Measurements from ENCODE around the gene RNF138. TPM values are rescaled to one million over a fixed set of nuclear protein-coding genes. Genes with fewer than 3 reads are reported as not detected.

RNF138 gene
- total RNA-seq, 4 donors from 2014 or later, result 9.6 to 27.6 (median 17.9) TPM

DNA sequence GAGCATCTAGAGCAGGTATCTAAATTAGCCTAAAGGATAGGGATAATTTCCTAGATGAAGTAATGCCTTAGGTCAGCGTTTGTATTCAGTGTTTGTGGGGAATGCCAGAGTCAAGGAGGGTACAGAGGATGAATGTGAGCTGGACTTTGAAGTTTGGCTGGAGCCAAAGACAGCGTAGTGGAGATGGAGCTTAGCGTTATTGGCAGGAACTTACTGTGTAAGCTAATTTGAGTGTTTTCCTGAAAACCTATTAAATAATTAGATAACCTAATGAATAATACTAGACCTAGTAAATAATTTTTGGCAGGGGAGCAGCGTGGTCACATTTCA is 4.2 kb downstream of the RNF138 start:
- Histone ChIP-seq H3K27me3 (no peaks in the 10 kb centered on the region), H3K27ac (no peak overlapping the region), H3K36me3 (peaks cover 0 to 7% of the 10 kb centered on the region in 2 donors), H3K9me3 (no peaks in the 10 kb centered on the region), H3K4me1 (peaks cover 0 to 73% (median 4%) of the 10 kb centered on the region in 3 donors), H3K4me3 (no peak overlapping the region)
- TF ChIP-seq POLR2AphosphoS5 (IDR thresholded peaks at IDR 0.05) (no peak), POLR2A (IDR thresholded peaks at IDR 0.05) (no peak), EP300 (IDR thresholded peaks at IDR 0.05) (no peak)
- TF ChIP-seq, protein P1, sequence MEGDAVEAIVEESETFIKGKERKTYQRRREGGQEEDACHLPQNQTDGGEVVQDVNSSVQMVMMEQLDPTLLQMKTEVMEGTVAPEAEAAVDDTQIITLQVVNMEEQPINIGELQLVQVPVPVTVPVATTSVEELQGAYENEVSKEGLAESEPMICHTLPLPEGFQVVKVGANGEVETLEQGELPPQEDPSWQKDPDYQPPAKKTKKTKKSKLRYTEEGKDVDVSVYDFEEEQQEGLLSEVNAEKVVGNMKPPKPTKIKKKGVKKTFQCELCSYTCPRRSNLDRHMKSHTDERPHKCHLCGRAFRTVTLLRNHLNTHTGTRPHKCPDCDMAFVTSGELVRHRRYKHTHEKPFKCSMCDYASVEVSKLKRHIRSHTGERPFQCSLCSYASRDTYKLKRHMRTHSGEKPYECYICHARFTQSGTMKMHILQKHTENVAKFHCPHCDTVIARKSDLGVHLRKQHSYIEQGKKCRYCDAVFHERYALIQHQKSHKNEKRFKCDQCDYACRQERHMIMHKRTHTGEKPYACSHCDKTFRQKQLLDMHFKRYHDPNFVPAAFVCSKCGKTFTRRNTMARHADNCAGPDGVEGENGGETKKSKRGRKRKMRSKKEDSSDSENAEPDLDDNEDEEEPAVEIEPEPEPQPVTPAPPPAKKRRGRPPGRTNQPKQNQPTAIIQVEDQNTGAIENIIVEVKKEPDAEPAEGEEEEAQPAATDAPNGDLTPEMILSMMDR (IDR thresholded peaks at IDR 0.05), result no peak
- ATAC-seq, result no peak
- WGBS, 2 donors (ENCODE audit: low coverage in 1 of 2), result 80 to 81% methylated on average over 4 of the region's 4 CpGs

GRCh38 chr18:32096946-32097345 is 5.3 kb downstream of the RNF138 start:
- no peak overlapping the region for H3K4me3 ChIP-seq
- no peak overlapping the region for H3K27ac ChIP-seq
- peaks cover 0 to 66% (median 4%) of the 10 kb centered on the region in 3 donors for H3K4me1 ChIP-seq
- peaks cover 0 to 7% of the 10 kb centered on the region in 2 donors for H3K36me3 ChIP-seq
- 77 to 82% methylated on average over 1 of the region's 2 CpGs for WGBS, 2 donors (ENCODE audit: low coverage in 1 of 2)
- no peaks in the 10 kb centered on the region for H3K9me3 ChIP-seq
- ATAC-seq, result no peak
- no peaks in the 10 kb centered on the region for H3K27me3 ChIP-seq
- no peak for TF ChIP-seq EP300 (IDR thresholded peaks at IDR 0.05)
- no peak for TF ChIP-seq POLR2A (IDR thresholded peaks at IDR 0.05)
- no peak for TF ChIP-seq POLR2AphosphoS5 (IDR thresholded peaks at IDR 0.05)
- TF ChIP-seq, protein P1 (IDR thresholded peaks at IDR 0.05), result no peak

DNA sequence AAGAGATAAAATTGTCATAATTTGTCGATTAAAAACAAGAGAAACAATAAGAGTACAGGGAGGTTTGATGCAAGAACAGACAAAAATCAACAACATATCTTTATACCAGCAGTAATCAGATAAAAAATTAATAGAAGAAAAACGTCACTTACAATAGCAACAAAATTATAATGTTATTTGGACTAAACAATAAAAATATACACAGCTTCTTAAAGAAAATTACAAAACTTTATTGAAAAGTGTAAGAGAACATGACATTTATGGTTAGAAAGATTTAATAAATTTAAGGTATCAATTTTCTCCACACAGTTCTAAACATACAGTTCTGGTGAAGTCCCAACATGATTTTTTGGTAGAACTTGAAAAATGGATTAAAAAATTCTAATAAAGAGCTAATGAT is 12.8 kb downstream of the RNF138 start:
- Histone ChIP-seq H3K4me1 (peaks cover 0 to 6% (median 0%) of the 10 kb centered on the region in 3 donors), H3K27ac (no peak overlapping the region), H3K27me3 (no peaks in the 10 kb centered on the region), H3K36me3 (peaks cover 0 to 3% of the 10 kb centered on the region in 2 donors), H3K4me3 (no peak overlapping the region), H3K9me3 (no peaks in the 10 kb centered on the region)
- WGBS, 2 donors (ENCODE audit: low coverage in 1 of 2), result 73 to 79% methylated on average over 2 of the region's 2 CpGs
- TF ChIP-seq POLR2AphosphoS5 (IDR thresholded peaks at IDR 0.05) (no peak), POLR2A (IDR thresholded peaks at IDR 0.05) (no peak), EP300 (IDR thresholded peaks at IDR 0.05) (no peak)
- TF ChIP-seq, protein P1 (IDR thresholded peaks at IDR 0.05), result no peak
- no peak for ATAC-seq

GRCh38 chr18:32110005-32110404 is 18.3 kb downstream of the RNF138 start:
- no peaks in the 10 kb centered on the region for H3K27me3 ChIP-seq
- H3K27ac ChIP-seq, result no peak overlapping the region
- no peak for ATAC-seq
- H3K4me1 ChIP-seq, result no peaks in the 10 kb centered on the region
- WGBS, 2 donors (ENCODE audit: low coverage in 1 of 2), result 90 to 94% methylated on average over 3 of the region's 3 CpGs
- TF ChIP-seq EP300 (IDR thresholded peaks at IDR 0.05) (no peak), POLR2AphosphoS5 (IDR thresholded peaks at IDR 0.05) (no peak), POLR2A (IDR thresholded peaks at IDR 0.05) (no peak)
- TF ChIP-seq, protein P1 (IDR thresholded peaks at IDR 0.05), result no peak
- H3K9me3 ChIP-seq, result no peaks in the 10 kb centered on the region
- H3K4me3 ChIP-seq, result no peak overlapping the region
- H3K36me3 ChIP-seq, result peaks cover 0 to 26% of the 10 kb centered on the region in 2 donors

DNA sequence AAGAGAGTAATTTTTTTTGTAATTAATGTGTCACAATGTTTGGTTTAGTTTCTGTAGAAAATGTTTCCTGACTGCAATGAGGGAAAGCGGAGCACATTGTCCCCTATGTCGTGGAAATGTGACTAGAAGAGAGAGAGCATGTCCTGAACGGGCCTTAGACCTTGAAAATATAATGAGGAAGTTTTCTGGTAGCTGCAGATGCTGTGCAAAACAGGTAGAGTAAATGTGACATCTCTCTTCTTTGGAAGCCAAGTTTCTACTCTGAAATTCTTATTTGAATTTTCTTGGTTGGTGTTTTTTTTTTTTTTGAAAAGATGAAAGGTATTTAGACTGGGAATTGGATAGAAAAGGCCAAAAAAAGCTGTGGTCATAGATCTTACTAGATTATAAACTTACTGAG is 20.0 kb downstream of the RNF138 start:
- peaks cover 0 to 42% of the 10 kb centered on the region in 2 donors for H3K36me3 ChIP-seq
- TF ChIP-seq EP300 (IDR thresholded peaks at IDR 0.05) (no peak), POLR2A (IDR thresholded peaks at IDR 0.05) (no peak), POLR2AphosphoS5 (IDR thresholded peaks at IDR 0.05) (no peak)
- TF ChIP-seq, protein P1 (IDR thresholded peaks at IDR 0.05), result no peak
- 76 to 81% methylated on average over 3 of the region's 3 CpGs for WGBS, 2 donors (ENCODE audit: low coverage in 1 of 2)
- no peak overlapping the region for H3K4me3 ChIP-seq
- no peak overlapping the region for H3K27ac ChIP-seq
- ATAC-seq, result no peak
- no peaks in the 10 kb centered on the region for H3K9me3 ChIP-seq
- H3K4me1 ChIP-seq, result no peaks in the 10 kb centered on the region
- no peaks in the 10 kb centered on the region for H3K27me3 ChIP-seq

Measured in gastroesophageal sphincter (tissue), 4 donors.